ENCODE results near the gene SAE1.

- TF ChIP-seq CTCF (IDR thresholded peaks at IDR 0.05), result no peak
- TF ChIP-seq POLR2A (IDR thresholded peaks at IDR 0.05), result no peak
These were observed 128.4 kb downstream of the SAE1 start for GRCh38 chr19:47258895-47259555.
